ENCODE results near the gene SCP2. TPM values are rescaled to one million over a fixed set of nuclear protein-coding genes. Genes with fewer than 3 reads are reported as not detected.

SCP2 gene
- total RNA-seq, 1 donor from 2014 or later, result 57.5 TPM

- Mint-ChIP-seq H3K36me3 (ENCODE audit: unreplicated experiment) (no peaks in the 10 kb centered on the region), H3K4me3 (ENCODE audit: unreplicated experiment) (peak overlapping the region; percentile 46), H3K4me1 (ENCODE audit: low read depth, unreplicated experiment) (peaks cover 8% of the 10 kb centered on the region), H3K27ac (ENCODE audit: unreplicated experiment) (no peak overlapping the region), H3K9me3 (ENCODE audit: unreplicated experiment) (peaks cover 4% of the 10 kb centered on the region), H3K27me3 (ENCODE audit: unreplicated experiment) (peaks cover 15% of the 10 kb centered on the region)
- DNase-seq, result no peak
- TF ChIP-seq CTCF (IDR thresholded peaks at IDR 0.05; ENCODE audit: partially characterized antibody, unreplicated experiment), result no peak
Measured at GRCh38 chr1:53061123-53061858, 134.2 kb downstream of the SCP2 start.

- no peak for TF ChIP-seq CTCF (IDR thresholded peaks at IDR 0.05; ENCODE audit: partially characterized antibody, unreplicated experiment)
- H3K36me3 Mint-ChIP-seq (ENCODE audit: unreplicated experiment), result no peaks in the 10 kb centered on the region
- H3K4me1 Mint-ChIP-seq (ENCODE audit: low read depth, unreplicated experiment), result peaks cover 8% of the 10 kb centered on the region
- peak within 1 kb of the TSS; percentile 69 for H3K4me3 Mint-ChIP-seq (ENCODE audit: unreplicated experiment)
- peaks cover 15% of the 10 kb centered on the region for H3K27me3 Mint-ChIP-seq (ENCODE audit: unreplicated experiment)
- H3K9me3 Mint-ChIP-seq (ENCODE audit: unreplicated experiment), result peaks cover 4% of the 10 kb centered on the region
- no peak within 1 kb of the TSS for H3K27ac Mint-ChIP-seq (ENCODE audit: unreplicated experiment)
- peak; percentile 29 for DNase-seq
Measured at GRCh38 chr1:53061859-53062707, 135.0 kb downstream of the SCP2 start, which contains the start of gene PODN. TSS of gene PODN (plus strand) at chr1:53062213. CDS start at chr1:53069856, 7,643 bp downstream.

DNA sequence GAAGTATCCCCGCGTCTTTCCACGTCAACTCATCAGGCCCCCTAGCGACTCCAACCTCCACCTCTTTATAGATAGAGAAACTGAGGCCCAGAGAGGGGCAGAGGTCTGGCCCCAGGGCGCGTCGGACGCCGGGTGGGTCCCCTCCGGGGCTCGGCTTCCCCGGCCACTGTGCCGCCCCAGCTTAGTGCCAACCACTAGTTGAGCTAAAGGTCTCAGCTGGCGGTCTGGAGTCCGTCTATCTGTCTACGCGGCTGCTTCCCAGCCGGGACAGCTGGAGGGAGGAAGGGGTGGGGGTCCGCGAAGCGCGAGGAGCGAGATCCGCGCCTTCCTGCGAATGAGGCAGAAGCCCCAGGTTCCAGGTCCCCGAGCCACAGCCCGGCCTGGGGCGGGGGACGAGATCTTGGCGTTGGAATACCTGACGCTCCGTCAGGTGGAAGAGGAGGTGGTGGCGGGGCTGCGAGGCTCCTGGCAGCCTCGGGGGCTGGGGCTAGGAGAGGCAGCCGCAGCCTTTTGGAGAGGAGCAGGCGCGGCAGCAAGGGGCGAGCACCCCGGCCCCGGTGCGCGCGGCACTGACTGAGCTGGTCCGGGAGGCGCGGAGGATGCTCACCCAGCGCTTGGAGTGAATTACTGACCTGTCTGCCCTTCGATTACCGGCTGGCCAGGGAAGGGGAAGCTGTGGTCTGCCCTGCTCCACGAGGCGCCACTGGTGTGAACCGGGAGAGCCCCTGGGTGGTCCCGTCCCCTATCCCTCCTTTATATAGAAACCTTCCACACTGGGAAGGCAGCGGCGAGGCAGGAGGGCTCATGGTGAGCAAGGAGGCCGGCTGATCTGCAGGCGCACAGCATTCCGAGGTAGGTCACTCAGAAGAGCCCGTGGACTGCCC is 135.9 kb downstream of the SCP2 start:
- H3K4me1 Mint-ChIP-seq (ENCODE audit: low read depth, unreplicated experiment), result no peaks in the 10 kb centered on the region
- H3K4me3 Mint-ChIP-seq (ENCODE audit: unreplicated experiment), result peak overlapping the region; percentile 69
- TF ChIP-seq CTCF (IDR thresholded peaks at IDR 0.05; ENCODE audit: partially characterized antibody, unreplicated experiment), result no peak
- peaks cover 4% of the 10 kb centered on the region for H3K9me3 Mint-ChIP-seq (ENCODE audit: unreplicated experiment)
- no peak overlapping the region for H3K27ac Mint-ChIP-seq (ENCODE audit: unreplicated experiment)
- peak; percentile 34 for DNase-seq
- no peaks in the 10 kb centered on the region for H3K36me3 Mint-ChIP-seq (ENCODE audit: unreplicated experiment)
- H3K27me3 Mint-ChIP-seq (ENCODE audit: unreplicated experiment), result peaks cover 16% of the 10 kb centered on the region

- no peak for TF ChIP-seq CTCF (IDR thresholded peaks at IDR 0.05; ENCODE audit: partially characterized antibody, unreplicated experiment)
- peaks cover 5% of the 10 kb centered on the region for H3K9me3 Mint-ChIP-seq (ENCODE audit: unreplicated experiment)
- no peaks in the 10 kb centered on the region for H3K4me1 Mint-ChIP-seq (ENCODE audit: low read depth, unreplicated experiment)
- H3K4me3 Mint-ChIP-seq (ENCODE audit: unreplicated experiment), result peak overlapping the region; percentile 63
- H3K27ac Mint-ChIP-seq (ENCODE audit: unreplicated experiment), result no peak overlapping the region
- no peak for DNase-seq
- peaks cover 14% of the 10 kb centered on the region for H3K27me3 Mint-ChIP-seq (ENCODE audit: unreplicated experiment)
- no peaks in the 10 kb centered on the region for H3K36me3 Mint-ChIP-seq (ENCODE audit: unreplicated experiment)
Measured at GRCh38 chr1:53063744-53064515, 136.9 kb downstream of the SCP2 start.
